ENCODE data around the gene GABRR1.

- TF ChIP-seq HDGF (IDR thresholded peaks at IDR 0.05; ENCODE audit: borderline replicate concordance), result no peak
- no peak for TF ChIP-seq ARNT (IDR thresholded peaks at IDR 0.05)
- no peak for TF ChIP-seq FOXK2 (IDR thresholded peaks at IDR 0.05)
- no peak for TF ChIP-seq TARDBP (IDR thresholded peaks at IDR 0.05)
- no peak for TF ChIP-seq PKNOX1 (IDR thresholded peaks at IDR 0.05)
- TF ChIP-seq BHLHE40 (IDR thresholded peaks at IDR 0.05; ENCODE audit: borderline replicate concordance), result no peak
- TF ChIP-seq SP1 (IDR thresholded peaks at IDR 0.05), result no peak
- TF ChIP-seq FOXA1 (IDR thresholded peaks at IDR 0.05), result no peak
- TF ChIP-seq NFRKB (IDR thresholded peaks at IDR 0.05), result no peak
- no peak for TF ChIP-seq SUZ12 (IDR thresholded peaks at IDR 0.05)
- no peak for TF ChIP-seq ZNF384 (IDR thresholded peaks at IDR 0.05)
- TF ChIP-seq FOXM1 (IDR thresholded peaks at IDR 0.05; ENCODE audit: borderline replicate concordance), result no peak
- no peak for TF ChIP-seq ELF4 (IDR thresholded peaks at IDR 0.05)
- no peak for TF ChIP-seq L3MBTL2 (conservative IDR thresholded peaks at IDR 0.05)
Observed at GRCh38 chr6:89190741-89191140, 26.4 kb downstream of the GABRR1 start.
